GM18526 (cell line): ENCODE results near the gene DRD4.

Experiments used
- POLR2A ChIP-seq: IDR thresholded peaks from 3 replicates; pipeline ENCODE4 v1.6.1; 2011; ENCODE audit not compliant: insufficient read length; ENCODE audit errors: extremely low read depth

The DRD4 gene

GRCh38 chr11:643849-644738, 7.0 kb downstream of the DRD4 start:
- TF ChIP-seq POLR2A = no peak

DNA sequence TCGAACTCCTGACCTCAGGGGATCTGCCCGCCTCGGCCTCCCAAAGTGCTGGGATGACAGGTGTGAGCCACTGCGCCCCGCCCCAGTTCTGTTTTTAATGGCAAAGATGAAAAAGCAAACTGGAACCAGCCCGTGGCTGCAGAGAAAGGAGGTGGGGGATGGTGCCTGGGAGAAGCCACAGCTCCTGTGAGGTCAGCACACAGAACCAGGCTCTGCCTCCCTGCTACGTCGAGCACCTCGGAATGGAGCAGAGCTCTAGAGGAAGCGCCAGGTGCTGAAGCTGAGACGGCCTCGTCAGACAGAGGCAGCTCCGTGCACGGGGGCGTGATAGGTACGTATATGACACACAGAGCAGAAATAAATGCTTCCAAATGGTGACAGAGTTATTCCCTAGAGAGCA, 8.5 kb downstream of the DRD4 start:
- TF ChIP-seq POLR2A = no peak

GRCh38 chr11:646214-646613, 9.1 kb downstream of the DRD4 start:
- TF ChIP-seq POLR2A = no peak

DNA sequence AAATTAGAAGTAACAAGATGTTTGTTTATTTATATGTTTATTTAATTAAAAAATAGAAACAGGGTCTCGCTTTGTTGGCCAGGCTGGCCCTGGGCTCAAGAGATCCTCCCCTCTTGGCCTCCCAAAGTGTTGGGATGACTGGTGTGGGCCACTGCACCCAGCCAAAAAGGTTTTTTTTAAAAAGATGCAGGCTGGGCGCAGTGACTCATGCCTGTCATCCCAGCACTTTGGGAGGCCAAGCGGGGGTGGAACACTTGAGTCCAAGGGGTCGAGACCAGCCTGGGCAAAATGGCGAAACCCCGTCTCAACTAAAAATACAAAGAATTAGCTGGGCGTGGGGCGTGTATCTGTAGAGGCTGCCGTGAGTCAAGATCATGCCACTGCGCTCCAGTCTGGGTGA, 13.4 kb downstream of the DRD4 start:
- no peak for TF ChIP-seq POLR2A

DNA sequence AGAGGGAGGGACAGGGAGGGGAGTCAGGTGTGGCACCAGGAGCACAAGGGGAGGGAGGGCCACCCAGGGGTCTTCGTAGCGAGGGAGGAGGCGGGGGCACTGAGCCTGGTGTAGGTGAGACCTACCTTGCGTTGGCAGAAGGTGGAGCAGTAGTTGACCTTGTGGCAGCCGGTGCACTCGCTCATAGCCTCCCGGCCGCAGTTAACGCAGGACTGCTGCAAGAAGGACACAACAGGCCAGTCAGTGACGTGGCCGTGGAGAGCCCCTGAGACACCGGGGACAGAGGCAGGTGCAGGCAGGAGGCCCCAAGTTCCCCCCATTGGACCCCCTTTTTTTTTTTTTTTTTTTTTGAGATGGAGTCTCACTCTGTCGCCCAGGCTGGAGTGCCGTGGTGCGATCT, 16.8 kb downstream of the DRD4 start:
- no peak for TF ChIP-seq POLR2A

GRCh38 chr11:655036-655726, 18.1 kb downstream of the DRD4 start:
- no peak for TF ChIP-seq POLR2A

DNA sequence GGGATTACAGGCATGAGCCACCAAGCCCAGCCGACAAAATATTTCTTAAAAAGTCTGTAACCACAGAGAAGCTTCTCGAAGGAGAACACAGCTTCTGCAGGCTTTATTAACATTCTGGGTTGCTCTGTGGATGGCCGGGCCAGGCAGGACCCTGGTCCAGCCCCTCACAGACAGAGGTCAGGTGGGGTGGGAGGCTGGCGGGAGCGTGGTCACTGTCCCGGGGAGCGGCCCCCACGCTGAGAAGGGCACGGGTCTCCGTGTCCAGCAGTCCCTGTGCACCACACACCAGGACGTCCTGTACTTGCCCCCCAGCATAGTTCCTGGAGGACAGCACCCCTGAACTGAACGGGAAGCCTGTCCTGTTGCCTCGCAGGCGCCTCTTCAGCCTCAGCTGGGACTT, 19.4 kb downstream of the DRD4 start:
- no peak for TF ChIP-seq POLR2A

DNA sequence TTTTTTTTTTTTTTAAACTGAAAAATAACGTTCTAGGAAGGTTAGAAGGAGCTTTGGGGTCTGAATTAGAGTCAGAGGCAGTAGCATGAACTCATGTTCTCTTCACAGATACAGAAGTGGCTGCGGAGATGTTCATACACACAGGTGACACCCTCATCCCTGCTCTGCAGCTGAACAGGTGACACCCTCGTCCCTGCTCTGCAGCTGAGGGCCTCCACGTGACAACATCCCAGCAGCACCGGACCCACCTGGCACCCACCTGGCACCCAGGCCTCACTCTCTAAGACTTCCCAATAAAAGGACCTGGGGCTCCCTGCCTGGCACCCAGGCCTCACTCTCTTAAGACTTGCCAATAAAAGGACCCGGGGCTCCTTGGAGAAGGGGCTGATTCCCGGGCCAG, 19.8 kb downstream of the DRD4 start:
- TF ChIP-seq POLR2A = no peak

DNA sequence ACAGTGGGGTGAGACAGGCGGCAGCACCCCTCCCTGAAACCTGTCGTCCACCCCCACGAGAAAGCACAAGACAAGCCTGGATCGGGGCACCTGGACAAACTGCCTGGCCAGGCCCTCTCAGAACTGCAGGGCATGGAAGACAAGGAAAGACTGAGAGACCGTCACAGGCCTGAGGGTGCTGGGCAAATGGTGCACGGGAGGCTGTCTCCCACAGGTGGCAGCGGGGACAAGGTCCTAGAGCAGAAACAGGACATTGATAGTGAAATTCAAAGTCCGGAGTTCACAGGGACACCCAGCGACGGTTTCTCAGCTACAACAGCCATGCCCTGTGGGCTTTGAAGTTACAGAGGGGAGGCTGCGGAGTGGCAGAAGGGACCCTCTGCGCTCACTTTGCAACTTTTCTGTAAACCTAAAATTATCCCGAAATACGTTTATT, 20.6 kb downstream of the DRD4 start:
- TF ChIP-seq POLR2A = no peak

- TF ChIP-seq POLR2A = no peak
These were observed 22.5 kb downstream of the DRD4 start for GRCh38 chr11:659532-660085.

GRCh38 chr11:660281-660680, 23.2 kb downstream of the DRD4 start:
- TF ChIP-seq POLR2A = no peak

GRCh38 chr11:660681-661444, 23.8 kb downstream of the DRD4 start:
- TF ChIP-seq POLR2A = no peak

GRCh38 chr11:662689-663274, 25.7 kb downstream of the DRD4 start:
- no peak for TF ChIP-seq POLR2A

DNA sequence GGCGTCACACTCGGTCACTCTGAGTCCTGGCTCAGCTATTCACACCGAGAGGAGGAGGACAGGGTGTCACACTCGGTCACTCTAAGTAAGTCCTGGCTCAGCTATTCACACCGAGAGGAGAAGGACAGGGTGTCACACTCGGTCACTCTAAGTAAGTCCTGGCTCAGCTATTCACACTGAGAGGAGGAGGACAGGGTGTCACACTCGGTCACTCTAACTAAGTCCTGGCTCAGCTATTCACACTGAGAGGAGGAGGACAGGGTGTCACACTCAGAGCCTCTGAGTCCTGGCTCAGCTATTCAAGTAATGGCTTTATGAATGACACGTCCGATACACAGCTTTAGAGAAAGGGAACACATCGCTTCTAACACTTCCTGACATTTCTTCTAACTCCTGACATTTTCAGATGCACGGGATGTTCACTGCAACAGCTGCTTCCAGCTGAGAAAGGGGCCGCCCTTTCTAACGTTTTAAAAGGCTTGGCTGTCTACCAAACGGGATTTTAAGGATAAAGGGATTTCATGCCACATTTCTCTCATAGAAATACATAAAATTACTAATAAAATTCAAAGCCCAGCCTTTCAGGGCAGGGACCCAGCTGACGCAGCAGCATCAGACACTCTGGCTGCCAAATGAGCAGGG, 28.1 kb downstream of the DRD4 start:
- no peak for TF ChIP-seq POLR2A
